IMR-90 (cell line): ENCODE results near the gene KCNK15.

Experiments used
- ELK1 ChIP-seq: fragments of 150-350 bp; IDR thresholded peaks from 2 replicates; pipeline ENCODE4 v1.6.1; 2016; ENCODE audit warnings: low read depth, mild to moderate bottlenecking, low read length, moderate library complexity, borderline replicate concordance
- FOS ChIP-seq: fragments of 150-350 bp; IDR thresholded peaks from 2 replicates; pipeline ENCODE4 v1.6.1; 2016; ENCODE audit warnings: low read depth, low read length
- MAZ ChIP-seq: IDR thresholded peaks from 2 replicates; pipeline ENCODE4 v1.6.1; 2012; ENCODE audit warnings: low read depth, mild to moderate bottlenecking, low read length, improper control_type of control experiment, moderate library complexity, borderline replicate concordance
- NFE2L2 ChIP-seq: fragments of 150-350 bp; IDR thresholded peaks from 2 replicates; pipeline ENCODE4 v1.6.1; 2016; ENCODE audit warnings: low read depth, mild to moderate bottlenecking, low read length
- POLR2A ChIP-seq: IDR thresholded peaks from 2 replicates; pipeline ENCODE4 v1.6.1; 2012; ENCODE audit warnings: mild to moderate bottlenecking, low read depth, low read length
- RAD21 ChIP-seq: IDR thresholded peaks from 2 replicates; pipeline ENCODE4 v1.6.1; 2012; ENCODE audit warnings: low read length, improper control_type of control experiment
- RFX5 ChIP-seq: IDR thresholded peaks from 2 replicates; pipeline ENCODE4 v1.8.0; 2012; ENCODE audit warnings: low read depth, mild to moderate bottlenecking, low read length, moderate library complexity
- SMC3 ChIP-seq: fragments of 150-350 bp; IDR thresholded peaks from 2 replicates; pipeline ENCODE4 v1.6.1; 2016; ENCODE audit warnings: low read depth, mild to moderate bottlenecking, antibody characterized with exemption, low read length, moderate library complexity
- TF ChIP-seq, protein P1 (sequence below): conservative IDR thresholded peaks from 2 replicates; pipeline ENCODE4 v1.5.1; 2012; ENCODE audit warnings: mild to moderate bottlenecking, low read depth, low read length, improper control_type of control experiment
- TF ChIP-seq, protein P2 (sequence below): fragments of 150-350 bp; IDR thresholded peaks from 2 replicates; pipeline ENCODE4 v1.6.1; 2017; ENCODE audit warnings: mild to moderate bottlenecking, antibody characterized with exemption, low read length, low read depth

DNA sequence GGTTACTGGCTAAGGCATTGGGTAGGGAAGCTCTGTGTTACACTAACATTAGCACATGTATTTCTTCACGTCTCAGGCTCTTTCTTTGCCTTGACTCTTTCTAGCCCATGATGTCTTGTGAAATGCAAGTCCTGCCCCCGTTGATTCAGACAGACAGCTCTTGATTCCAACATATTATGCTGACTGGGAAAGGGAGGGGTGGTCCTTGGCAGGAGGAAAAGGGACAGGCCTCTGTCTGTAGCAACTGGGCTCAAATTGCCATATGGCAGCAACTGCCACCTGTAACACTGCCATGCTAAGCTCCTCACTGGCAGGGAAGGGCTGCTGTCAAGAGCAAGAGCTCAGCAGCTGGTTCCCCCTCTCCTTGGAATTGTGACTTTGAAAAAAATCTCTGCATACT lies 5.7 kb upstream of the KCNK15 start:
- TF ChIP-seq RAD21 (no peak), POLR2A (no peak), FOS (no peak), NFE2L2 (no peak), ELK1 (no peak), SMC3 (no peak), RFX5 (no peak), MAZ (no peak)
- TF ChIP-seq, protein P1, sequence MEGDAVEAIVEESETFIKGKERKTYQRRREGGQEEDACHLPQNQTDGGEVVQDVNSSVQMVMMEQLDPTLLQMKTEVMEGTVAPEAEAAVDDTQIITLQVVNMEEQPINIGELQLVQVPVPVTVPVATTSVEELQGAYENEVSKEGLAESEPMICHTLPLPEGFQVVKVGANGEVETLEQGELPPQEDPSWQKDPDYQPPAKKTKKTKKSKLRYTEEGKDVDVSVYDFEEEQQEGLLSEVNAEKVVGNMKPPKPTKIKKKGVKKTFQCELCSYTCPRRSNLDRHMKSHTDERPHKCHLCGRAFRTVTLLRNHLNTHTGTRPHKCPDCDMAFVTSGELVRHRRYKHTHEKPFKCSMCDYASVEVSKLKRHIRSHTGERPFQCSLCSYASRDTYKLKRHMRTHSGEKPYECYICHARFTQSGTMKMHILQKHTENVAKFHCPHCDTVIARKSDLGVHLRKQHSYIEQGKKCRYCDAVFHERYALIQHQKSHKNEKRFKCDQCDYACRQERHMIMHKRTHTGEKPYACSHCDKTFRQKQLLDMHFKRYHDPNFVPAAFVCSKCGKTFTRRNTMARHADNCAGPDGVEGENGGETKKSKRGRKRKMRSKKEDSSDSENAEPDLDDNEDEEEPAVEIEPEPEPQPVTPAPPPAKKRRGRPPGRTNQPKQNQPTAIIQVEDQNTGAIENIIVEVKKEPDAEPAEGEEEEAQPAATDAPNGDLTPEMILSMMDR: no peak
- TF ChIP-seq, protein P2, sequence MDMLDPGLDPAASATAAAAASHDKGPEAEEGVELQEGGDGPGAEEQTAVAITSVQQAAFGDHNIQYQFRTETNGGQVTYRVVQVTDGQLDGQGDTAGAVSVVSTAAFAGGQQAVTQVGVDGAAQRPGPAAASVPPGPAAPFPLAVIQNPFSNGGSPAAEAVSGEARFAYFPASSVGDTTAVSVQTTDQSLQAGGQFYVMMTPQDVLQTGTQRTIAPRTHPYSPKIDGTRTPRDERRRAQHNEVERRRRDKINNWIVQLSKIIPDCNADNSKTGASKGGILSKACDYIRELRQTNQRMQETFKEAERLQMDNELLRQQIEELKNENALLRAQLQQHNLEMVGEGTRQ: no peak
